GM19397 (cell line): Measurements from ENCODE around the gene RAB11B.
"Not testable (repeated sequence)": the region's sequence is repeated elsewhere in the genome, so short reads cannot be mapped to it uniquely, and the experiment has no call there.

ENCODE experiments used
- ATAC-seq: cut with Tn5 transposase; IDR thresholded peaks from one replicate; pipeline ENCODE4 v1.9.1; 2021; ENCODE audit warnings: mild to moderate bottlenecking, moderate library complexity; ENCODE audit not compliant: unreplicated experiment

The RAB11B gene

DNA sequence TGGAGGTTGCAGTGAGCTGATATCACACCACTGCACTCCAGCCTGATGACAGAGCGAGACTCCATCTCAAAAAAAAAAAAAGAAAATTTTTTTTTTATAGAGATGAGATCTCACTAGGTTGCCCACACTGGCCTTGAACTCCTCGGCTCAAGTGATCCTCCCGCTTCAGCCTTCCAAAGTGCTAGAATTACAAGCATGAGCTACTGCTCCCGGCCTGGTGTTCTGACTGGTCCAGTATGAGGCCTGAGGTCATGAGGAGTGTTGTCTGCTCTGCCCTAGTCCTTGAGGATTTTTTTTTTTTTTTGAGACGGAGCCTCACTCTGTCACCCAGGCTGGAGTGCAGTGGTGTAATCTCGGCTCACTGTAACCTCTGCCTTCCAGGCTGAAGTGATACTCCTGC lies 35.2 kb downstream of the RAB11B start:
- ATAC-seq = not testable (repeated sequence)

GRCh38 chr19:8426283-8426682 lies 36.1 kb downstream of the RAB11B start:
- ATAC-seq = no peak

DNA sequence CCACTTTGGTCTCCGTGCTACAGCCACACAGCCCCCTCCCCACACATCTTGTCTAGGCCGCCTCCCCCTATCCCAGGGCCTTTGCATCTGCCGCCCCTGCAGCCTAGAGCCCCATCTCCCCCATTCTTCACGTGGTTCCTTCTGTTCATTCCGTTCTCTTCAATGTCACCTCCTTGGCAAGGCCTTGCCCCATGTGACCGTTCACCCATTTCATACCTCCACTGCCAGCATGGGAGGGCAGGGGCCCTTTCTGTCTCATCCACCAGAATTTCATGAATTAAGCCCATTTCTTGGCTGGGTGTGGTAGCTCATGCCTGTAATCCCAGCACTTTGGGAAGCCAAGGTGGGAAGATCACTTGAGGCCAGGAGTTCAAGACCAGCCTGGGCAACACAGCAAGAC lies 38.9 kb downstream of the RAB11B start:
- no peak for ATAC-seq

DNA sequence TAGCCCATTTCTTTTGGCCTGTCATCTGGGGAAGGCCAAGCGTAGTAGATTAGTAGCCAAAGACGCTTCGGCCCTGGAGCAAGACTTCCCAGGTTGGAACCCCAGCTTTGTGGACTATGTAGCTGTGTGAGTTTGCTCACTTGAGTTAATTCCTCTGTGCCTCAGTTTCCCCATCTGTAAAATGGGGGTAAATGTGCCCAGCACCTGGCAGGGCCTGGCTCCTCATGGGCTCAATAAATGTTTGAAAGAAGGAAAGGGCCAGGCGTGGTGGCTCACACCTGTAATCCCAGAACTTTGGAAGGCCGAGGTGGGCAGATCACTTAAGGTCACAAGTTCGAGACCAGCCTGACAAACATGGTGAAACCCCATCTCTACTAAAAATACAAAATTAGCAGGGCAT lies 39.7 kb downstream of the RAB11B start:
- ATAC-seq = no peak

DNA sequence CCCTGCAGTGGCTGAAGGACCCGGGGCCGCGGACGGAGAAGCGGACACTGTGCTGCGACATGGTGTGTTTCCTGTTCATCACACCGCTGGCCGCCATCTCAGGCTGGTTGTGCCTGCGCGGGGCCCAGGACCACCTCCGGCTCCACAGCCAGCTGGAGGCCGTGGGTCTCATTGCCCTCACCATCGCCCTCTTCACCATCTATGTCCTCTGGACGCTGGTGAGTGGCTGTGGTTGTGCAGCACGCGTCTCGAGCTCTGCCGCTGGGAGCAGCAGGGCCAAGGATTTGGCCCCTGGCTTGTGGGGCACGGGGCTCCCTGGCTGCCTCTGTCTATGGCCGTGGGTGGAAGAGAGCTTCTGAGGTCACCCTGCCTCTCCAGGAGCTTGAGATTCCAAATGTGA lies 40.5 kb downstream of the RAB11B start:
- ATAC-seq = no peak

- ATAC-seq = no peak
These were observed 48.1 kb downstream of the RAB11B start for GRCh38 chr19:8438236-8438635.

DNA sequence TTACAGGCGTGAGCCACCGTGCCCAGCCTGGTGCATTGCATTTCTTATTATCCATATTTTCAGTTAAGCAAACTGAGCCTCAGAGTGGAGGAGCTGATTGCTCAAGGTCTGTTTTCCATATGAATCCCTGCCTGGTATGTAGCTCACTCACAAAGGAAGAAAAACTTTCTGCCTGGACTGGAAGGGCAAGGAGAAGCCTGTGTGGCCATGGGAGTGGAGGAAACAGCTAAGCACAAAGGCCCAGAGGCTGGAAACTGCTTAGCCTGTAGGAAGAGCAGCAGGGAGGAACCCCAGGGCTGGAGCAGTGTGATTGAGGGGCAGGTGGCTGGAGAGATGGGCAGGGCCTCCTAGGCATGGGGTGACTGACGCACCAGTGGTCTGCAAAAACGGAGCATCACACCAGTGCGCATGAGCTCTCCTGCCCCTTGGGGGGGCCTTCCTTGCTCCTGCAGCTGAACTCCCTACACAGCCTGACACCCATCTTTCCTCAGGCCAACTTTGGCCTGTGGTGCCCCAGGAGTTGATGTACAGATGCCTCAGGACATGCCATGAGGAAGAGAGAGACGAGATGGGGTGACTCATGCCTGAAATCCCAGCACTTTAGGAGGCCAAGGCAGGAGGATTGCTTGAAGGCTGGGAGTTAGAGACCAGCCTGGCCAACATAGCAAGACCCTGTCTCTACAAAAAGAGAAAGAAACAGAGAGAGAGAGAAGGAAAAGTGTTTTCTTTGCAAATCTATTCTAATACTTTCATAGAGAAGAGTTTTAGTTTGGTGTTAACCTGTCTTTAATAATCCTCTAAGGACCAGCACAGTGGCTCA lies 51.8 kb downstream of the RAB11B start:
- no peak for ATAC-seq

GRCh38 chr19:8444140-8444676 lies 54.0 kb downstream of the RAB11B start:
- not testable (repeated sequence) for ATAC-seq

GRCh38 chr19:8444677-8445487 lies 54.7 kb downstream of the RAB11B start, which contains the start of gene HNRNPM:
Gene HNRNPM (plus strand): TSS chr19:8444975. CDS start chr19:8444999, 24 bp downstream.
- peak; percentile 86 for ATAC-seq

DNA sequence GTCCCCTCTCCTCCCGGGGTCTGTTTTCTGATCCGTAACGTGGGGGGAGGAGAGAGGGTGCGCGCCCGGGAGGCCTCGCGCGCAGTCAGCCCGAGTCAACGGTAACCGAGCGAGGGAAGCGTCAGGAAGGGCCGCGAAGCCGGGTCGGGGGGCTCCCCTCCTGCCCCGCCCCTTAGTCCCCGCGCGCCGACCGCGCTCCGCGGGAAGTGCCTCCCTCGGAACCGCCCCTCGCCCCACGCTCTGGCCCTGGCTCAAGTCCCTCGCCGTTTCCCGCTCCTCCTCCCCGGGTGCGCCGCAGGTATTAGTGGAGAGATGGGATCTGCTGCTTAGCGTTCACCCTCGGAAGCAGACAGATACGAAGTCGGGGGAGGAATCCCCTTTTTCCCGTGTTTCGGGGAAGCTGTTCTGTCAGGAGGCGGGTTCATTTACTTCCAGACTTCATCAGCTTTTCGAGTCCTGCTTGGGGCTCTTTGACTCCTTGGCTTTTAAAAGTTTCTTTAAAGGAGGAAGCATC lies 55.4 kb downstream of the RAB11B start:
- peak; percentile 31 for ATAC-seq

DNA sequence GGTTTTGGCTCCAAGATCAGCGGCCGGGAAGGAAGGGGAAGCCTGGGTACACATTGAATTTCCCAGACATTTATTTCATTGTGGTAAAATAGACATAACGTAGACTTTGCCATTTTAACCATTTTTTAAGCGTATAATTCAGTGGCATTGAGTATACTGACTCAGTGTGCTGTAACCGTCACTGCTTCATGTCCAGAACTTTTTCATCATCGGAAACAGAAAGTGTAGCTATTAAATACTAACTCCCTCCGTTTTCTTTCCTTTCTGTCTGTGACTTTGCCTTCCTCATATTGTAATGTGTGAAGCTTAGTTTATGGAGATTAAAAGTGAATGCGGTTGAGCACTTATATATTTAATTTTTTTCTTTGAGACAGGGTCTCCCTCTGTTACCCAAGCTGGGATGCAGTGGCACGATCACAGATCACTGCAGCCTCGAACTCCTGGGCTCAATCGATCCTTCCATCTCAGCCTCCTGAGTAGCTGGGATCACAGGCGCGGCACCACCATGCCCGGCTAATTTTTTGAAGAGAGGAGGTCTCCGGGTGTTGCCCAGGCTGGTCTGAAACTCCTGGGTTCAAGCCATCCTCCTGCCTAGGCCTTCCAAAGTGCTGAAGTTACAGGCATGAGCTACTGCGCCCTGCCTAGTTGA lies 56.0 kb downstream of the RAB11B start:
- ATAC-seq = no peak

DNA sequence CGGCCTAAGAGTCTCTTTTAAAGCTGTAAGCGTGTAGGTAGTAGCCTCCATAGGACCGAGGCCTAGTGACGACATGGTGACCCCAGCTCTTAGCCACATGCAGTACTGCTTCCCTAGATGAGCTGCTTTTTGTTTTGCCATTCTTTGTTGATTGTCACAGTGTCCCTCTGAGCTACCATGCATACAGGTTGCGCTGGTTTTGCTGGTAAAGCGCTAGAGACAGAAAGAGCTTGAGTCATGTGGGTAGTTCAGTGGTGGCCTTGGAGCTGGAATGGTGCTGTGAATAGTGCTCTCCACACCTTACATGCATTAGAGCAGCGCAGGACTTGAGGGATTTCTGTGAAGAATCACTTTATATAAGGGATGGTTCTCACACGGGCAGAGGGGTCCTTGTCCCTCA lies 59.7 kb downstream of the RAB11B start:
- no peak for ATAC-seq

GRCh38 chr19:8451377-8451776 lies 61.2 kb downstream of the RAB11B start:
- no peak for ATAC-seq

DNA sequence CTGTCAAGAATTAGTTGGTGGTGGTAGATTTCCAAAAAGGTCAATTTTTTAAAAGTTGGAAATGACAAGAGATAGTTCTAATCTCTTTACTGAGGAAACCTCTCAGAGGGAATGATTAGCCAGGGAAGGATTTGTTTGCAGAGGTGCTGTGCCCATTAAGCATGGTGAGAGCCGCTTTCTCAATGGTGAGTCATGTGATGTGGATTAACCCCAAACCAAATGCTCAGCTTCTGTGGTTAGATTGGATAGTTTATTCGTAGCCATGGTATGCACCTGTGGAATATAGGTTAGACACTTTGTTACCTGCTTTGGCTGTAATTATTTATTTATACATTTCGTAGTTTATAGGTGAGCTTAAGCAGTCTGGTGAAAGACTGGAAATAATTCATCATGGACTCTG lies 61.7 kb downstream of the RAB11B start:
- no peak for ATAC-seq

GRCh38 chr19:8452446-8453123 lies 62.4 kb downstream of the RAB11B start:
- no peak for ATAC-seq

DNA sequence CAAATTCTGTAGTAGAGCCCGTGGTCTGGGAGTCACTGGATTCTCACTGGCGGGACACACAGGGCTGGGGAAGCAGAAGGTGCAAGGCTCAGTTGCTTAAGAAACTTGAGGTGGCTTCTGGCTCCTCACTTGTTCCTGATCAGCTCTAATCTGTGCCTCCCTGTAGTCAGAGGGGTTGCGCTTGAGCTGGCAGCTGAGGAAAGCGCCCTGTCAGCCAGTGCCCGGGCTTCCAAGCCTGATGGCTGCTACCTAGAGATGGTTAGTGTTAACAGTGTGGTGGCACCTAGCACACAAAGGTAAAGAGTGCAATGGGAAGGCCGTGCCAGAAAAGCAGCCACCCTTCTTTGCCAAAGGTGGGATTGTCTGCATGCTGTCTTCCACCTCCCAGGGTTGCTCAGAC lies 63.5 kb downstream of the RAB11B start:
- ATAC-seq = no peak
